ENCODE measurements around the gene HOXA10.

Gene HOXA10

DNA sequence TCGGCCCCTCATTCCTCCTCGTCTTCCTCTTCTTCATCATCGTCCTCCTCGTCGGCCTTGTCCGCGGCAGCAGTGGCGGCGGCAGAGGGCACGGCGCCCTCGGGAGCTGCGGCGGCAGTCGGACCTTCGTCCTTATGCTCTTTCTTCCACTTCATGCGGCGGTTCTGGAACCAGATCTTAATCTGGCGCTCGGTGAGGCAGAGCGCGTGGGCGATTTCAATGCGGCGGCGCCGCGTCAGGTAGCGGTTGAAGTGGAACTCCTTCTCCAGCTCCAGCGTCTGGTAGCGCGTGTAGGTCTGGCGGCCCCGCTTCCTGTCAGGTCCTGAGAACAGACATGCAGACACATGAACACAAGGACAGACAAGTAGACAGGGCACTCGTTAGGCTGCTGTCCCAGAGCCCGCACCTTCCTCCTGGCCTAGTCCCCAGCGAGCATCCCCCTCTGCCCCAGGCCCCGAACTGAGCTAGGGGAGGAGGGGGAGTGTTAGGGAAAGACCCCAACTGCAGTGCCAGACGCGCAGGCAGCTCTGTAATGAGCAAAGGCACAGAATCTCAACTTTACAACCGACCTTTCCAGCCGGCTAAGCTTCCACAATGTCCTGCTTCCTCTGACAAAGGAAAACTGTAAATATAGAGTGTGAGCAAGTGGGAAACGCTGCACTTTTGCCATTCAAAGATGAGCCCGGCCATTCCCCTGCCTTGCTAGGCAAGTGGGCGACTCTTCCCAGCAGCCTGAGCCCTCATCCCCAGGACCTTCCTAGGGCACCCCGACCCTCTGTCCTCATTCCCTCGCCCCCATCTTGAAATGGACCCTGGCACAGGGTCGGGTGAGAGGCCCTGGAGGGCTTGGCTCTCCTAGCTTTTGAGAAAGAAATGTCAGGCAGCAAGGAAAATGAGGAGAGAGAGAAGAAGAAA lies 19.0 kb downstream of the HOXA10 start:
- Histone ChIP-seq H3K9me3 (ENCODE audit: control insufficient read depth, low read length) (no peaks in the 10 kb centered on the region), H3K4me2 (ENCODE audit: low read length) (peak overlapping the region; percentile 65), H3K27me3 (ENCODE audit: control insufficient read depth, insufficient read depth, low read length) (peaks cover 32% of the 10 kb centered on the region), H3K4me3 (ENCODE audit: low read depth, low read length) (peak overlapping the region; percentile 38), H3K36me3 (ENCODE audit: control insufficient read depth, insufficient read depth, low read length) (no peaks in the 10 kb centered on the region), H3K9ac (no peak overlapping the region), H3K27ac (no peak overlapping the region), H3K4me1 (no peaks in the 10 kb centered on the region), H3K79me2 (no peaks in the 10 kb centered on the region), H2AFZ (no peak overlapping the region)
- TF ChIP-seq, protein P1, sequence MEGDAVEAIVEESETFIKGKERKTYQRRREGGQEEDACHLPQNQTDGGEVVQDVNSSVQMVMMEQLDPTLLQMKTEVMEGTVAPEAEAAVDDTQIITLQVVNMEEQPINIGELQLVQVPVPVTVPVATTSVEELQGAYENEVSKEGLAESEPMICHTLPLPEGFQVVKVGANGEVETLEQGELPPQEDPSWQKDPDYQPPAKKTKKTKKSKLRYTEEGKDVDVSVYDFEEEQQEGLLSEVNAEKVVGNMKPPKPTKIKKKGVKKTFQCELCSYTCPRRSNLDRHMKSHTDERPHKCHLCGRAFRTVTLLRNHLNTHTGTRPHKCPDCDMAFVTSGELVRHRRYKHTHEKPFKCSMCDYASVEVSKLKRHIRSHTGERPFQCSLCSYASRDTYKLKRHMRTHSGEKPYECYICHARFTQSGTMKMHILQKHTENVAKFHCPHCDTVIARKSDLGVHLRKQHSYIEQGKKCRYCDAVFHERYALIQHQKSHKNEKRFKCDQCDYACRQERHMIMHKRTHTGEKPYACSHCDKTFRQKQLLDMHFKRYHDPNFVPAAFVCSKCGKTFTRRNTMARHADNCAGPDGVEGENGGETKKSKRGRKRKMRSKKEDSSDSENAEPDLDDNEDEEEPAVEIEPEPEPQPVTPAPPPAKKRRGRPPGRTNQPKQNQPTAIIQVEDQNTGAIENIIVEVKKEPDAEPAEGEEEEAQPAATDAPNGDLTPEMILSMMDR (IDR thresholded peaks at IDR 0.05), result no peak

DNA sequence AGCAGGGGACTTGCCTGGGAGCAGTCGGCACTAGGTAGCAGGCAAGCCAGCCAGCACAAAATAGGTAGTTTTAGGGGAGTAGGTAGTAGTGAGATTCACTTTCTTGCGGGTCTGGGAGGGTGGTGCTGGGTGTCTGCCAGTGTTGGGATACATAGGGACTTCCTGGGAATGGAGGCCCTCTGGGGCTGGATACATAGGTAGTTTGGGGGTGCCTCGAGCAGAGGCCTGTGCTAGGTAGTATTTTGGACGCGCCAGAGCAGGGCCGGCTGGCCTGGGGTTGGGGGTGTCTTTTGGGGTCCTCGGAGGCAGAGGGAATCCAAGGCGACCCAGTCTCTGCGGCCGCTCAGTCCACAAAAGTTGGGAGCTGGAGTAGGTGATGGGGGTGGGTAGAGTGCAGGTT lies 19.8 kb downstream of the HOXA10 start:
- Histone ChIP-seq H3K4me2 (ENCODE audit: low read length) (no peak overlapping the region), H3K4me1 (no peaks in the 10 kb centered on the region), H3K36me3 (ENCODE audit: control insufficient read depth, insufficient read depth, low read length) (no peaks in the 10 kb centered on the region), H3K4me3 (ENCODE audit: low read depth, low read length) (no peak overlapping the region), H3K79me2 (no peaks in the 10 kb centered on the region), H3K9me3 (ENCODE audit: control insufficient read depth, low read length) (no peaks in the 10 kb centered on the region), H3K27ac (no peak overlapping the region), H3K9ac (no peak overlapping the region), H2AFZ (no peak overlapping the region), H3K27me3 (ENCODE audit: control insufficient read depth, insufficient read depth, low read length) (peaks cover 28% of the 10 kb centered on the region)
- TF ChIP-seq, protein P1 (IDR thresholded peaks at IDR 0.05), result no peak

- no peaks in the 10 kb centered on the region for H3K36me3 ChIP-seq (ENCODE audit: control insufficient read depth, insufficient read depth, low read length)
- no peaks in the 10 kb centered on the region for H3K79me2 ChIP-seq
- peaks cover 25% of the 10 kb centered on the region for H3K27me3 ChIP-seq (ENCODE audit: control insufficient read depth, insufficient read depth, low read length)
- no peaks in the 10 kb centered on the region for H3K4me1 ChIP-seq
- H3K4me2 ChIP-seq (ENCODE audit: low read length), result no peak overlapping the region
- no peak overlapping the region for H3K27ac ChIP-seq
- H2AFZ ChIP-seq, result no peak overlapping the region
- H3K9ac ChIP-seq, result no peak overlapping the region
- TF ChIP-seq, protein P1 (IDR thresholded peaks at IDR 0.05), result no peak
- no peaks in the 10 kb centered on the region for H3K9me3 ChIP-seq (ENCODE audit: control insufficient read depth, low read length)
- no peak overlapping the region for H3K4me3 ChIP-seq (ENCODE audit: low read depth, low read length)
Observed at GRCh38 chr7:27153526-27153925, 20.6 kb downstream of the HOXA10 start.

DNA sequence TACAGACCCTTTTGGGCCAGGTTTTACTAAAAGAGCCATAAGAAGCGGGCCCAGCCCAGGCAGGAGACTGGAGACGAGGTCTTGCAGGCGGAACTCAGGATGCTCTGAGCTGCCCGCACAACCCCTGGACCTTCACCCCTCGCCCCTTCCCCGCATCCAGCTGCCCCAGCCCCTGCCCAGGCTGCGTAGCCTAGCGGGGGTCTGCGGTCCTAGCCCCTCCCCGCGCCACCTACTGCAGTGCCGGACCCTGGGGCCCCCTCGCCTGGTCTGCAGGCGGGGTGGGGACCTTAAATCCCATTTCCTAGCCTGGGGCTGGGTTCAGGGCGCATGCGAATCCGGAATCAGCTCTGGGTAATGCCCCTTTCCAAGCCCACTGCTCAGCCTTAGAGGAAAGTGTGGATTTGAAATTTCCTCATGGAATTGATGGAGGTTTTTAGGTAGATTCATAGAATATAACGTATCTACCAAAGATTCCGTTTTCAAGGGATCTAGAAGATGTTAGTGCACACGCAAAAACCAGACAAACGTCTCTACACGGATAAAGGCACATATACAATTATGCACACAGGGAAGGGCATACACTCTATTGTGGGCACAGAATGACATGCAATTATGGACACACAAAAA lies 21.2 kb downstream of the HOXA10 start:
- Histone ChIP-seq H3K4me3 (ENCODE audit: low read depth, low read length) (no peak overlapping the region), H3K4me1 (no peaks in the 10 kb centered on the region), H3K27ac (no peak overlapping the region), H3K4me2 (ENCODE audit: low read length) (no peak overlapping the region), H3K79me2 (no peaks in the 10 kb centered on the region), H3K9ac (no peak overlapping the region), H2AFZ (no peak overlapping the region), H3K36me3 (ENCODE audit: control insufficient read depth, insufficient read depth, low read length) (no peaks in the 10 kb centered on the region), H3K9me3 (ENCODE audit: control insufficient read depth, low read length) (no peaks in the 10 kb centered on the region), H3K27me3 (ENCODE audit: control insufficient read depth, insufficient read depth, low read length) (peaks cover 23% of the 10 kb centered on the region)
- TF ChIP-seq, protein P1 (IDR thresholded peaks at IDR 0.05), result no peak

All from parathyroid adenoma (tissue), 2 donors.